Stimulated activated CD4-positive, alpha-beta T cell treated with anti-CD3 and anti-CD28 coated beads, TNF-alpha, amount 100 ng/mL, for 24 hours (primary cell): Measurements from ENCODE around the gene SFTPB.
"Not testable (repeated sequence)": the region's sequence is repeated elsewhere in the genome, so short reads cannot be mapped to it uniquely, and the experiment has no call there.

ENCODE experiments used
- DNase-seq, 3 experiments: peaks; one replicate each; pipeline ENCODE4 v3.0.0-alpha.2; 2020; ENCODE audit warnings: low read depth in 3 of 3

SFTPB gene

DNA sequence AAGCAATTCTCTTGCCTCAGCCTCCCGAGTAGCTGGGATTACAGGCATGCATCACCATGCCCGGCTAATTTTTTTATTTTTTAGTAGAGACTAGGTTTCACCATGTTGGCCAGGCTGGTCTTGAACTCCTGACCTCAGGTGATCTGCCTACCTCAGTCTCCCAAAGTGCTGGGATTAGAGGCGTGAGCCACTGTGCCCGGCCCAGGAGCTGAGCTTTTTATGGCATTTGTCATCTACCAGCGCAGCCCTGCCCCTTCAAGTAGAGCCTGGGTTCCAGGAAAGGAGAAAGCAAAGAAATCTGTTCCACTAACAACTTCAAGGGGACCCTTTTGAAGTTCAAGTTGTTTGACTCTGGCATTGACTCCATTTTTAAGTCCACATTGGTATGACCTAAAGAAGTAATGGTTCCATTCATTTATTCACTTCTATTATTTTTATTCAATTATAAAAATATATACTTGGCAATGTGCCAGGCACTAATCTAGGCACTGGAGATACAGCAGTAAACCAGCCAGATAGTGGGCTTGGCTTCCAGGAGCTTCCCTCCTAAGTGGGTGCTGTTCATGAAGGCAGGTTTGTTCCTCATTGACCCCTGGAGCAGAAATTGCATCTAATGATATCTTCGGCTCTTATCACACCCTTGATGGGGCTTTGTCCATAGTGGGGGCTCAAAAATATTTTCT is 8.0 kb upstream of the SFTPB start:
- DNase-seq: no peak

DNA sequence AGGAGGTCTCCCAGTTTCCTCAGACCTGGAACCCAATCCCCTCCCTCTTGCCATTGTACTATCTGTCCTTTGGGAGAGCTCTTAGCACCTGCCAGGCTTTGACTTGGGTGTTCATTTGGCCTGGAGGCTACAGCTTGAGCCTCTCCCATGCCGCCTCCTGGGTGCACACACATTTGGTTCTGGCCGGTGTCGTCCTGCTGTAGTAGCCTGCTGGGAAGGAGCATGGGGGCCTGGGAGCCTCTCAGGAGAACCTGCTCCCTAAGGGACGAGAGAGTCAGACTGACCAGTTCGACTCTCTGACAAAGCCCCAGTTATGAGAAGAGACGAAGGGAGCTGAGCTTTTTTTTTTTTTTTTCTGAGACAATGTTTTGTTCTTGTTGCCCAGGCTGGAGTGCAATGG is 7.4 kb upstream of the SFTPB start:
- DNase-seq: no peak

GRCh38 chr2:85674417-85674816 is 6.4 kb upstream of the SFTPB start:
- no peak for DNase-seq

- no peak for DNase-seq
Observed at GRCh38 chr2:85673716-85674375, 5.8 kb upstream of the SFTPB start.

DNA sequence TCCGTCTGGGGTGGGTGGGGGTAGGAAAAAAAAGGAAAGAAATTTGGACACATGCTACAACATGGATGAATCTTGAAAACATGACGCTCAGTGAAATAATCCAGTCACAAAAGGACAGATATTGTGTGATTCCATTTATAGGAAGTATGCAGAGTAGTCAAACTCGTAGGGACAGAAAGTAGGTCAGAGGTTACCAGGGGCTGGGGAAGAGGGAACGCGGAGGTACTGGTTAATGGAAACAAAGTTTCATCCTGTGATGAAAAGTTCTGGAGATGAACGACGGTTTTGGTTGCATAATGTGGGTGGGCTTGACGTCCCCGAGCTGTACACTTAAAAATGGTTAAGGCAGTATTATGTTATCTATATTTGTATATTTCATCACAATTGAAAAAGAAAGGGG is 4.5 kb upstream of the SFTPB start:
- no peak for DNase-seq

GRCh38 chr2:85670416-85670815 is 2.4 kb upstream of the SFTPB start:
- DNase-seq: not testable (repeated sequence)

DNA sequence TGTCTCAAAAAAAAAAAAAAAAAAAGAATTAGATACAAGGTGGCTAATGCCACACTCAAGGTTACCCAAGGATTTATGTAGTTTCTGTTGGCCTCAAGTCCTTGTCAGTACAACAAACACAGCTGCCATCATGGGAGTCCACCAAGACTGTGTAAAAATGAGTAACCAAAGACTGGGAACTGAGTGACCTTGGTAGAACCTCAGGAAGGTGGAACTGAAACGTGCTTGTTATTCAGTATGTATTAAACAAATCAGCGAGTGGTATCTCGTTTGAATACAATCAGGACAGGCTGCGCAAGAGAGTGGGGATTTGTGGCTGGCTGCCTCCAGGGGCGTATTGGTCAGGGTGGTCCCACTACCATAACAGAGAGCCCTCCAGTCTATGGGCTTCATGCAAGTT is 1.6 kb upstream of the SFTPB start:
- DNase-seq: no peak

GRCh38 chr2:85668857-85669142 is 801 bp upstream of the SFTPB start:
- no peak for DNase-seq

DNA sequence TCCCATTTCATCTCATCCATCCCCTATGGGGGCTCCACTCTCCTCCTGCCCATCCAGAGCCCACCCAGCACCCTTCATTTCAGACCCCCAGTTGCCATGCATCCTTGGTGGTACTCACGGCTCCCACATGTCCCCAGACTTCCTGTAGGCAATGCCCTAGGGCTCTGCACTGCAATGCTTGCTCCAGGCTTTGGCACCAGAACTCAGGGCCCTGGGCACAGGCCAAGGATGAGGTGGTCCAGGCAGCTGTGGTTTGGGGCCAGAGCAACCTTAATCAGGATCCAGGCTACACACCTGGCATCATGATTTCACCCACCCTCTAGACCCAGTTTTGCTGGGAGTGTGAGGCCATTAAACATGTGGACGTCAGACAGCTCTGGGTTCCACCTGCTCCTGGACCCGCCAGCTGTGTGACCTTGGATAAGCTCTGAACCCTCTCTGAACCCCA is 414 bp downstream of the SFTPB start:
- DNase-seq: no peak

GRCh38 chr2:85666435-85667316 is 1.3 kb downstream of the SFTPB start:
- DNase-seq: no peak

DNA sequence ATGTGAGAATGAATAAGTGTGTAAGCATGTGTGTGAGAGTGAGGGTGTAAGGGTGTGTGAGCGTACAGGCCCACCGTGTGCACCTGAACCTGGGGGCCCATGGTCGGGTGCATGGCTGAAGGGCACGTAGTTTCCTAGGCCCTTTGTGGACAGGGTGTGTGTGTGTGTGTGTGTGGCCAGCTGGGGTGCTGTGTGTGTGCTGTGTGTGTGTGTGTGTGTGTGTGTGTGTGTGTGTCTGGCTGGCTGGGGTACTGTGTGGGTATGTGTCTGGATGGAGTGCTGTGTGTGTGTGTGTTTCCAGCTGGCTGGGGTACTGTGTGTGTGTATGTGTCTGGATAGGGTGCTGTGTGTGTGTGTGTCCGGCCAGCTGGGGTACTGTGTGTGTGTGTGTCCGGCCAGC is 2.0 kb downstream of the SFTPB start:
- DNase-seq: no peak

DNA sequence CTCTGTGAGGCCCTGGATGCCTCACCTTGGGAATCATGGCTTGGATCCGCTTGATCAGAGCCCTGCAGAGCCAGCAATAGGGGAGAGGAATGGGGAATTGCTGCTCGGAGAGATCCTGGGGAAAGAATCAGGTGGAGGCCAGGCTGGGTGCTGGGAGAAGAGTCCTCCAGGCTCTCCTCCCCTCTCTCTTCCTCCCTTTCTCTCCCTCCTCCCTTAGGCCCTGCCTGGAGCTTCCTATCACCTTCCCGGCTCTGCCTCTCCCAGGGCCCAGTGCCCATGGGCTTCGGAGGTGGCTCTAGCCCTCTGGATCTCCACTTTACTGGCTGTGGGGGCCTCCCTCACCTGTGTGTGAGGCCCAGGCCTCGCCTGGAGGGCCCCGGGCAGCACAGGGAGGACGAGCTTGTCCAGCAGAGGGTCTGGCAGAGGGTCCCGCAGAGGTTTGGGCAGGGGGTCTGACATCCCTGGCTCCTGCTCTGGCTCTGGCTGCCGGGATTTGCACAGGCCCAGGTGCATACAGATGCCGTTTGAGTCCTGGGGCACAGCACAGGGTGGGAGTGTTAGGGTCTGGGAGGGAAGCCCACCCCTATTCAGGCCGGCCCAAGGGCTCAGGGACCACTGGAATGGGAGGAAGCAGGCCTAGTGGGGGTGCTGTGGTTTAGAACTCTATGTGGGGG is 2.6 kb downstream of the SFTPB start:
- DNase-seq: no peak

DNA sequence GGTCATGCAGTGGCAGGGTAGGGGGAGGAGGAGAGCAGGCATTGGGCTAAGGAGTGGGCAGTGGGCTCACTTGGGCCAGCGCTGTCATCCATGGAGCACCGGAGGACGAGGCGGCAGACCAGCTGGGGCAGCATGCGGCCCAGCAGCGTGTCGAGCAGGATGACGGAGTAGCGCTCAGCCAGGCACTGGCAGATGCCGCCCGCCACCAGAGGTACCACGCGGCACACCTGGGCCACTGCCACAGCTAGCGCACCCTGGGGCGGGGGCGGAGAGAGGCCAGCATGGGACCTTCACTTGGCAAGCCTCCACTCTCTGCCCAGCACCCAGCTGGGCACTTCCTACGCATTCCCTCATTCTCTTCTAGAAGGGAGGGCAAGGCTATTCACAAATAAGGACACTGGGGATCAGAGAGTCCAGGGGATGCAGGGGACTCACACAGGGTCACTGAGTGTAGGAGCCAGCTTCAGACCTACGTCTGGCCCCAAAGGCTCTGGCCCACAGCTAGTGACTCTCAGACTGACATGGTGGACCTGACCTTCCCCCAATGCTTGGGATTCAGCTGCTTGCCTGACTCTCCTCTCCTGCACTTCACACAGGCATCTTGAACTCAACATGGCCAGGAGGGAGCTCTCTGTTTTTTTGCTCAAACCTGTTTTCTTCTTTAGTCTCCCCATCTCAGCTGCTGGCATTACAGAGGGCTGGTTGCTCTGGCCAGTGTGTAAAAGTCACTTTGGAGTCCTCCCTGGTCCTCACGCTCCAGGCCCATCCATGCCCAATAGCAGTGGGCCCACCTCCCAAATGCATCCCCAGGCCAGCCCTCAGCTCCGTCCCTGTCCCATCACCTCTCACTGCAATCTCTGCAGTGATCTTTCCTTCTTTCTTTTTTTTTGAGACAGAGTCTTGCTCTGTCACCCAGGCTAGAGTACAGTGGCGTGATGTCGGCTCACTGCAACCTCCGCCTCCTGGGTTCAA is 4.1 kb downstream of the SFTPB start:
- no peak for DNase-seq

- no peak for DNase-seq
Observed at GRCh38 chr2:85662899-85663593, 5.0 kb downstream of the SFTPB start.

- DNase-seq: no peak
Observed at GRCh38 chr2:85661139-85661858, 6.7 kb downstream of the SFTPB start.

- DNase-seq: no peak
Observed at GRCh38 chr2:85660725-85661124, 7.3 kb downstream of the SFTPB start.

DNA sequence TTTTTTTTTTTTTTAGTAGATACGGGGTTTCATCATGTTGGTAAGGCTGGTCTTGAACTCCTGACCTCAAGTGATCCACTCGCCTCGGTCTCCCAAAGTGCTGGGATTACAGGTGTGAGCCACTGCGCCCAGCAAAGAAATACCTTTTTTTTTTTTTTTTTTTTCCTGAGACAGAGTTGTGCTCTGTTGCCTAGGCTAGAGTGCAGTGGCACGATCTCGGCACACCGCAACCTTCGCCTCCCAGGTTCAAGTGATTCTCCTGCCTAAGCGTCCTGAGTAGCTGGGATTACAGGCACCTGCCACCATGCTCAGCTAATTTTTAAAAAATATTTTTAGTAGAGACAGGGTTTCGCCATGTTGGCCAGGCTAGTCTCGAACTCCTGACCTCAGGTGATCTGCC is 7.7 kb downstream of the SFTPB start:
- not testable (repeated sequence) for DNase-seq

GRCh38 chr2:85659324-85659981 is 8.5 kb downstream of the SFTPB start:
- DNase-seq: no peak

DNA sequence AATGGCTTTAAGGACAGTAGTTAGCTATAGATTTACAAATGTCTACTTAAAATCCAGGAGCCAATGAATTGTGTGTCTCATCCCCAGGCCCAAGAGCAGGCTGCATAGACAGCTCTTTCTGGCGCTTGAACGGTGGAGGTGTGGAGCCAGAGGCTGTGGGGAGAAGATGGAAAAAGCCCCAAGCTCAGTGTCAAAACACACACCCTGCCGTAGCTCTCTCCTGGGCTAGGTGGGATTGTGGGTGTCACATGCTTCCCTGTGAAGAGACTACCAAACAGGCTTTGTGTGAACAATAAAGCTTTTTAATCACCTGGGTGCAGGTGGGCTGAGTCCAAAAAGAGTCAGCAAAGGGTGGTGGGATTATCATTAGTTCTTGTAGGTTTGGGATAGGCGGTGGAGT is 10.6 kb downstream of the SFTPB start:
- DNase-seq: not testable (repeated sequence)
